ENCODE data around the gene NRDE2. TPM values are rescaled to one million over a fixed set of nuclear protein-coding genes. Genes with fewer than 3 reads are reported as not detected.
A peak's percentile ranks its signal among the peaks of the same experiment; 100 is the strongest.

NRDE2 gene
- total and polyA plus RNA-seq, 2 of the 4 experiments (the other 2 are of a cell fraction): 4.5 to 9.3 TPM

GRCh38 chr14:90295870-90296516, 35.7 kb downstream of the NRDE2 start:
- Histone ChIP-seq H2AK9ac (replicated peaks; ENCODE audit: low read depth, low read length, poor library complexity) (no peak overlapping the region), H3K27ac (ENCODE audit: insufficient read depth, low read length) (no peak overlapping the region), H3K4me2 (ENCODE audit: low read depth, low read length) (no peak overlapping the region), H2AK5ac (ENCODE audit: low read depth, low read length) (no peak overlapping the region), H3K4ac (ENCODE audit: low read depth, low read length) (no peak overlapping the region), H3K14ac (replicated peaks; ENCODE audit: low read depth, low read length) (no peak overlapping the region), H3K4me1 (ENCODE audit: control insufficient read depth, insufficient read depth, low read length) (peaks cover 3% of the 10 kb centered on the region; the same call in 1 of the 2 replicates), H3K9me3 (ENCODE audit: control insufficient read depth, insufficient read depth, low read length) (no peaks in the 10 kb centered on the region; the same call in 1 of the 2 replicates), H4K20me1 (ENCODE audit: insufficient read depth, low read length) (no peaks in the 10 kb centered on the region), H3K9me1 (ENCODE audit: insufficient read depth, low read length) (peaks cover 7% of the 10 kb centered on the region; the same call in 1 of the 2 replicates), H2BK120ac (ENCODE audit: low read depth, low read length) (no peak overlapping the region), H4K8ac (ENCODE audit: low read depth in 2 of 2, low read length in 2 of 2) (no peak overlapping the region), H4K5ac (ENCODE audit: low read depth, low read length) (no peak overlapping the region), H2AFZ (replicated peaks; ENCODE audit: low read length, poor library complexity) (no peak overlapping the region), H3K56ac (ENCODE audit: extremely low read depth, insufficient read depth, low read length) (no peak overlapping the region), H3K4me3 (ENCODE audit: insufficient read depth, low read depth, low read length) (no peak overlapping the region), H2BK5ac (ENCODE audit: low read depth, low read length, poor library complexity, severe bottlenecking) (no peak overlapping the region), H2BK15ac (ENCODE audit: low read depth, low read length) (no peak overlapping the region), H3K23ac (ENCODE audit: low read depth, low read length) (no peak overlapping the region), H3K27me3 (ENCODE audit: control insufficient read depth, insufficient read depth, low read length) (no peaks in the 10 kb centered on the region), H3K18ac (ENCODE audit: low read depth, low read length) (no peak overlapping the region), H3K36me3 (ENCODE audit: control insufficient read depth, insufficient read depth, low read length) (peaks cover 15% of the 10 kb centered on the region), H2BK20ac (ENCODE audit: low read depth, low read length) (no peak overlapping the region), H3K9ac (ENCODE audit: low read depth, low read length) (no peak overlapping the region), H4K91ac (ENCODE audit: insufficient read depth, low read depth, low read length) (no peak overlapping the region), H3K79me1 (ENCODE audit: low read depth in 1 of 2, low read length in 2 of 2) (peaks cover 0 to 10% of the 10 kb centered on the region in 2 experiments; a peak in 3 of 4 replicates)
- 100% methylated on average over 1 of the region's 5 CpGs; no CpG with 5 or more reads in 1 of the 2 experiments for WGBS, 2 experiments (ENCODE audit: extremely low coverage in 2 of 2, insufficient read length in 1 of 2)
- intact Hi-C loops (cut with micrococcal nuclease): no loop called here
- BruUV-seq (replicated peaks): no TSS peak
- peak; percentile 67 for DNase-seq
- in situ Hi-C loops (cut with MboI; ENCODE audit: low sequenced_read_pairs): loop anchor here (25.0 kb wide), 1 partner anchor 866 kb away; no protein-coding TSS in a partner anchor
- dilution Hi-C loops (cut with HindIII; ENCODE audit: low sequenced_read_pairs, unreplicated experiment): no loop called here
- ChIA-PET CTCF (no interaction called here), POLR2A (ENCODE audit: unreplicated experiment) (no interaction called here)
- no peak for TF ChIP-seq RCOR1 (IDR thresholded peaks at IDR 0.05; ENCODE audit: insufficient replicate concordance, low read length)
- TF ChIP-seq CTCF (conservative IDR thresholded peaks at IDR 0.05; ENCODE audit: low read depth, low read length): no peak
- no peak for TF ChIP-seq CEBPB (IDR thresholded peaks at IDR 0.05; ENCODE audit: low read depth, low read length)
- no peak for TF ChIP-seq NFE2L2 (IDR thresholded peaks at IDR 0.05; ENCODE audit: low read depth, low read length)
- no peak for TF ChIP-seq MXI1 (IDR thresholded peaks at IDR 0.05; ENCODE audit: borderline replicate concordance, low read depth, low read length)
- TF ChIP-seq USF2 (IDR thresholded peaks at IDR 0.05; ENCODE audit: low read depth, low read length): no peak
- no peak for TF ChIP-seq MAZ (IDR thresholded peaks at IDR 0.05; ENCODE audit: borderline replicate concordance, low read depth, low read length)
- no peak for TF ChIP-seq ELK1 (IDR thresholded peaks at IDR 0.05; ENCODE audit: borderline replicate concordance, low read depth, low read length)
- no peak for TF ChIP-seq SMC3 (IDR thresholded peaks at IDR 0.05; ENCODE audit: low read depth, low read length)
- peak; percentile 62 for ATAC-seq (ENCODE audit: low read depth)

Measured in IMR-90 (cell line).